WI38 (cell line): ENCODE data around the gene AOAH.
A peak's percentile ranks its signal among the peaks of the same experiment; 100 is the strongest.
"Not testable (repeated sequence)": the region's sequence is repeated elsewhere in the genome, so short reads cannot be mapped to it uniquely, and the experiment has no call there.

Source experiments
- H3K4me3 ChIP-seq: 2 replicates; pipeline ENCODE4 v1.5.1; 2011; ENCODE audit warnings: low read depth, mild to moderate bottlenecking, control low read depth, low read length
- TF ChIP-seq, protein P1 (sequence below): IDR thresholded peaks from 2 replicates; pipeline ENCODE4 v1.5.1; 2012; ENCODE audit warnings: low read depth, mild to moderate bottlenecking, control low read depth, low read length

Gene AOAH

DNA sequence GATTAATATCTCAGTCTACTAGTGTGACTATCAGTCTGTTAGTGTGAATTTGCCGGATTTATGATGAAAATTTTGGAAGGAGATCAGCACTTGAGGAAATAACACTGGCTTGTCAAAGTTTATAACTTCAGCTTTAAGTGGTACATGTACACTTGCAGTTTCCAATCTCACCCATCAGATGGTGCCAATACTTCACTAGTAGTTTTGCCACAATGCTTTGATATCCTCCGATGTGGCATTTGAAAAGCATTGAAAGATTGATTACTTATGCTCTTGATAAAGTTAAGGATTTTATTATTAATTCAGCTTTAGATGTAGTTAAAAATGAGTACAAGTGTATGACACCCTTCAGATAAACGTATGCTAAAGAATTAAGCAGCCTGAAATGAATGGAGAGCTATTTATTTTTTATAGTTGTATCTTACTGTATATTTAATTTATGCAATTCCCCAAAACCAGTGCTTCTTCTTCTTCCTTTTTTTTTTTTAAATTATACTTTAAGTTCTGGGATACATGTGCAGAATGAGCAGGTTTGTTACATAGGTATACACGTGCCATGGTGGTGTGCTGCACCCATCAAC, 236.4 kb downstream of the AOAH start:
- H3K4me3 ChIP-seq = no peak overlapping the region
- TF ChIP-seq, protein P1, sequence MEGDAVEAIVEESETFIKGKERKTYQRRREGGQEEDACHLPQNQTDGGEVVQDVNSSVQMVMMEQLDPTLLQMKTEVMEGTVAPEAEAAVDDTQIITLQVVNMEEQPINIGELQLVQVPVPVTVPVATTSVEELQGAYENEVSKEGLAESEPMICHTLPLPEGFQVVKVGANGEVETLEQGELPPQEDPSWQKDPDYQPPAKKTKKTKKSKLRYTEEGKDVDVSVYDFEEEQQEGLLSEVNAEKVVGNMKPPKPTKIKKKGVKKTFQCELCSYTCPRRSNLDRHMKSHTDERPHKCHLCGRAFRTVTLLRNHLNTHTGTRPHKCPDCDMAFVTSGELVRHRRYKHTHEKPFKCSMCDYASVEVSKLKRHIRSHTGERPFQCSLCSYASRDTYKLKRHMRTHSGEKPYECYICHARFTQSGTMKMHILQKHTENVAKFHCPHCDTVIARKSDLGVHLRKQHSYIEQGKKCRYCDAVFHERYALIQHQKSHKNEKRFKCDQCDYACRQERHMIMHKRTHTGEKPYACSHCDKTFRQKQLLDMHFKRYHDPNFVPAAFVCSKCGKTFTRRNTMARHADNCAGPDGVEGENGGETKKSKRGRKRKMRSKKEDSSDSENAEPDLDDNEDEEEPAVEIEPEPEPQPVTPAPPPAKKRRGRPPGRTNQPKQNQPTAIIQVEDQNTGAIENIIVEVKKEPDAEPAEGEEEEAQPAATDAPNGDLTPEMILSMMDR = peak; percentile 65

DNA sequence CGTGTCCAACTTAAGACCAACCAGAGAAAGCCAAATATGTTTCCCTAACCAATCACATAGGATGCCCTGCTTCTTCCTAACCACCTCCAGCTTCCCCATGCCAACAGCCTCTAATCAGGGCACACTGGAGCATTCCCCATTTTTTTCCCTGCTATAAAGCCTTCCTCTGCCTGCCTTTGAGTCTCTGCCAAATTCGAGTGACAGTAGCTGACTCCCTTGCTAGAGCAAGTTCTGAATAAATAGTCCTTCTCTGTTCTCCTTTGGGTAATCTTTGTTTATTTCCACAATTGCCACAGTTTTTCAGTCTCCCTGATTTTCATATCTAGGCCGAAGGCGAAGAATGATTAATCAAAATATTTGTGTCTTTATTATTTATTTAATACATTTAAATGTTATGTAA, 238.0 kb downstream of the AOAH start:
- no peak overlapping the region for H3K4me3 ChIP-seq
- TF ChIP-seq, protein P1 = no peak

DNA sequence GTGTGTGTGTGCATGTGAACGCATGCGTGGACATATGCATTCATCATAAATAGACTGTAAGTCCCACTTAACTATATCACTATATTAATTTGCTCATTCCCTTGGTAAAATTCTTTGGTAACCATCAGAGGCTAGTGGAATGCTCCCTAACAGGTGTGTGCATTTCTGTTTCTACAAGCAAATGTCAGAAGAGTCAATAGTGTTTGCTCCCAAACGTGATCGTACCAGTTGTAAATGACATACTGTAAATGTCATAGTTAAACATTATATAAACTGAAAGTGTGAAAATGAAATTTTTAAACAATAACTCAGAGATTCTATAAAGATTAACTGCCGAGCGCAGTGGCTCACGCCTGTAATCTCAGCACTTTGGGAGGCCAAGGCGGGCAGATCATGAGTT, 240.0 kb downstream of the AOAH start:
- TF ChIP-seq, protein P1 = no peak
- no peak overlapping the region for H3K4me3 ChIP-seq

DNA sequence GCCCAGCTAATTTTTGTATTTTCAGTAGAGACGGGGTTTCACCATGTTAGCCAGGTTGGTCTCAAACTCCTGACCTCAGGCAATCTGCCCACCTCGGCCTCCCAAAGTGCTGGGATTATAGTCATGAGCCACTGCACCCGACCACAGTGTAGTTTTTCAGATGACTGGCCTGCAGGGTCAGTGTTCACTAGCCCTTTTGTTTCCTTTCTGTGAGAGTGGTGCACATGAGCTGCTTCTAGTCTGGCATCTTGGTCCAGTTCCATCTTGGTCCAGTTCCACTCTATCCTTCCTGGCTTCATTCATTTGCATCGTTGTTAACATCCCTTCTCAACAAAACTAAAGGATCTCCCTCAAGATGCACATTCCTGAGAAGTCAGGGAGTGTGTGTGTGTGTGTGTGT, 240.4 kb downstream of the AOAH start:
- not testable (repeated sequence) for H3K4me3 ChIP-seq

DNA sequence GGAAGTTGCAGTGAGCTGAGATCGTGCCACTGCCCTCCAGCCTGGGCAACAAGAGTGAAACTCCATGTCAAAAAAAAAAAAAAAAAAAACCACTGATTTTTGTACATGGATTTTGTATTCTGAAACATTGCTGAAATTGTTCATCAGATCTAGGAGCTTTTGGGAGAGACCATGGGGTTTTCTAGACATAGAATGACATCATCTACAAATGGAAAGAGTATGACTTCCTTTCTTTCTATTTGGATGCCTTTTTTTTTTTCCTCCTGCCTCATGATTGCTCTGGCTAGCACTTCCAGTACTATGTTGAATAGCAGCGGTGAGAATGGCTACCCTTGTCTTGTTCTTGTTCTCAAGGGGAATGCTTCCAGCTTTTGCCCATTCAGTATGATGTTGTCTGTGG, 245.5 kb downstream of the AOAH start:
- H3K4me3 ChIP-seq = no peak overlapping the region
- TF ChIP-seq, protein P1 = no peak

DNA sequence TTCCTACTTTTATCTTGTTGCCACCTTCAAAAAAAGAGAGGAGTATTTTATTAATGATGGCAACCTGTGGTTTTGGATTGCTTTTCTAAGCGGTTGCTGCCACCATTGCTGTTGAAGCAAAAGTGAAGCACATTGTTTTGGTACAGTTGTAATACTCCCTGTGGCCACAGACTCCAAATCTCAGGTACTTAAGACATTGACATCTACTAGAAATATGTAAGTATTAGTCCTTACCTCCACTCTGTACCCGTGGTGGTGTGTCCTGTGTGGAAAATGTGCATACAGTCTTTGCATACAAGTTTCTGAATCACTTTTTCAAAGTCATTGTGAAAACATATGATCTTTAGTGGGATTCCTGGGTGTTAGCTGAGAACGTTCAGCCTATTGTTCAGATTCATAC, 248.9 kb downstream of the AOAH start:
- no peak overlapping the region for H3K4me3 ChIP-seq
- TF ChIP-seq, protein P1 = no peak

DNA sequence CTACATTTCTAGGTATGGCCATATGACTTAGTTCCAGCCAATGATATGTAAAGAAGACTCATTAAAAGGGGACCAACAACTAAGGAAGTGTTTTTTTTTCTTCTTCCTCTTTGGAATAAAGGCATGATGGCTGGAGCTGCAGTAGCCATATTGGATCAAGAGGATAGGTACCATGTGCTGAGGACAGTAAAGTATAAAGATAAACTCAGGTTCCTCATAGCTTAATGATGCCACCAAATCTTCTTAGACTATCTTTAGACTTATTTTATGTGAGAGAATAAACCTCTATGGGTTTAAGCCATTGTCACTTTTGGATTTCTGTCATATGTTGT, 249.3 kb downstream of the AOAH start:
- H3K4me3 ChIP-seq = no peak overlapping the region
- TF ChIP-seq, protein P1 = no peak

DNA sequence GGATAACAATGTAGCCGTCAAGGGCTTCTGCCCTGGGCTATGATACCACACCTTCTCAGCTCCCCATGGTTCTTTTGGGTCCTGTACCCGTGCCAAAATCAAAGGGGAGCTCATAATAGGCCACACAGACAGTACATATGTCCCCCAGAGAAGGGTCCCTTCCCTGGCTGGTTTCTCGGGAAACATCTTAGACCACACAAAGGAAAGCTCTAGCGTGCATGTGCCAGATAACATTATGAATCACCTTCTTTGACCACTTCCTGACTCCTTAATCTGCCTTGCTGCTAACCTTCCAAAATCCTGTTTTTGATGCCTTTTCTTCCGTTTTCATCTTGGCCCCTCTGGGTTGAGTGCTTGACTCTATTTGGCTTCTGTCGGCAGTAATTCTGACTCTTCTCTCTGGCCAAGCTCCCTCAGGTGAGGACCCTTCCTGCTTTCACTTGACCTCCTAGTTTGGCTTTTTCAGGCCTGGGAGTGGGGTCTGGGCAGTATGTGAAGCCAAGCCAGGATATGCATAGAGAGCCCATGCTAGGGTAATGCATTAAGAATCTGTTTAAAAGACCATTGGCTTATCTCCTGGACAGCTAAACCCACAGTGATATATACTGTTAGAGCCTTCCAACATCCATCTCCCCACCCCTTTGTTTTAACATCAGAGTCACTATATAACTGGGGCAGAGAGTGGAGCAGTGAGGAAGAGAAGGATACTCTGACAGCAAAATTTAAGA, 249.8 kb downstream of the AOAH start:
- TF ChIP-seq, protein P1 = no peak
- no peak overlapping the region for H3K4me3 ChIP-seq
